CD4-positive, alpha-beta T cell treated with Interleukin-2 at 100 ng/mL for 4 hours (primary cell): ENCODE results near the gene GULP1.
"Not testable (repeated sequence)": the region's sequence is repeated elsewhere in the genome, so short reads cannot be mapped to it uniquely, and the experiment has no call there.

ENCODE experiments used
- DNase-seq: peaks from one replicate; pipeline ENCODE4 v3.0.0-alpha.2; 2020; ENCODE audit warnings: low spot score

GULP1 gene

DNA sequence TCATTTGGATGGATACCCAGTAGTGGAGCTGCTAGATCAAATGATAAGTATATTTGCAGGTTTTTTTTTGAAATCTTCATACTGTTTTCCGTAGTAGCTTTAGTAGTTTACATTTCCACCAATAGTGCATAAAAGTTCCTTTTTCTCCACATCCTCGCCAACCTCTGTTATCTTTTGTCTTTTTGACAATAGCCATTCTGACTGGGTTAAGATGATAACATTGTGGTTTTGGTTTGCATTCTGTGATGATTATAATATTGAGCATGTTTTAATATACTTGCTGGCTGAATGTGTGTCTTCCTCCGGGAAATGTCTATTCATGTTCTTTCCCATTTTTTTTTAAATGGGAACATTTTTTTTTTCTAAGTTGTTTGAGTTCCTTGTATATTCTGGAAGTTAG, 260.0 kb downstream of the GULP1 start:
- no peak for DNase-seq

GRCh38 chr2:188557081-188557480, 265.4 kb downstream of the GULP1 start:
- no peak for DNase-seq

DNA sequence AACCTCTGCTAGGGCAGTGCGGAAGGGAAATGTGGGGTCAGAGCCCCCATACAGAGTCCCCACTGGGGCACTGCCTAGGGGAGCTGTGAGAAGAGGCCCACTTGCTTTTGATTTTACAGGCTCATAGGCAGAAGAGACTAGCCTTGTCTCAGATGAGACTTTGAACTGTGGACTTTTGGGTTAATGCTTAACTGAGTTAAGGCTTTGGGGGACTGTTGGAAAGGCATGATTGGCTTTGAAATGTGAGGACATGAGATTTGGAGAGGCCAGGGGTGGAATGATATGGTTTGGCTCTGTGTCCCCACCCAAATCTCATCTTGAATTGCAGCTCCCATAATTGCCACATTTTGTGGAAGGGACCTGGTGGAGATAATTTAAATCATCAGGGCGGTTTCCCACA, 267.8 kb downstream of the GULP1 start:
- DNase-seq, result not testable (repeated sequence)

DNA sequence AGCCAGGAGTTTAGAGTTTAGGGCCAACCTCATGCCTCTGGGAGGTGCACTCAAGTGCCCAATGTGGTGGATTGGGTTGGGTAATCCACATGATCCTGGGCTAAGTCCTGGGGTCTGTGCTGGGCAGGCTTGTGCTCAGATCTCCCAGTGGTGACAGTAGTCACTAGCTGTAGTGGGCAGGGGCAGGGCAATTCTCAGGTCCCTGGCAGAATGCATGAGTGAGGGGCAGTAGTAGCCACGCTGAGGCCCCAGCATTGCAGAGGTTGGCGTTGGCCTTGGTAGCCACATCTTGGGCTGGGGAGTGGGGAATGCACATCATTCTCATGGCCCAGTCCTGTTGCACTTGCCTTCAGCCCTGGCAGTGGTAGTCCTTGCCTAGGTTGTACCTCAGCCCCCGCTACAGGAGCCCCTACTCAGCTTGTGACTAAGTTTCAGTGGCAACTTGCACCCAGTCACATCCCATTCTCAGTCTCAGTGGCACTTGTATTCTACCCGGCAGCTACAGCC, 269.9 kb downstream of the GULP1 start:
- no peak for DNase-seq

- DNase-seq, result no peak
Measured at GRCh38 chr2:188569431-188570165, 277.9 kb downstream of the GULP1 start.

DNA sequence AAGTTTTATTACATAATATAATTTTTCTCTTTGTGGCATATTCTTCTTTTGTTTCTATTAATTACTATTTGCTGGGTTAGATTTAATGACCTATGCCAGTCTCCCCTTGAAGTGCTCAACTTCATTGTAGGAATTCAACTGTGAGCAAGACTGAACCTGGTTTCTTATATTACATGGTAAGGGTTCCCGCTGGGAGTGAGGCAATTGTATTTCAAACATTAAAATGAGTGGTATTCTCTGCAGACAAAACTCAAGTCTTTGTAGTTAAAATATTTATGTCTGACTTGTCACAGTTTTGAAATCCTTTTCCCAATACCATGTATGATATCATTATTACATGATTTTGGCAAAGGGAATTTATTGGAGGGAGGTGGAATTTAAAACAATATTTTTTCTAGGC, 278.7 kb downstream of the GULP1 start:
- DNase-seq, result no peak

GRCh38 chr2:188571543-188572303, 280.0 kb downstream of the GULP1 start:
- no peak for DNase-seq

DNA sequence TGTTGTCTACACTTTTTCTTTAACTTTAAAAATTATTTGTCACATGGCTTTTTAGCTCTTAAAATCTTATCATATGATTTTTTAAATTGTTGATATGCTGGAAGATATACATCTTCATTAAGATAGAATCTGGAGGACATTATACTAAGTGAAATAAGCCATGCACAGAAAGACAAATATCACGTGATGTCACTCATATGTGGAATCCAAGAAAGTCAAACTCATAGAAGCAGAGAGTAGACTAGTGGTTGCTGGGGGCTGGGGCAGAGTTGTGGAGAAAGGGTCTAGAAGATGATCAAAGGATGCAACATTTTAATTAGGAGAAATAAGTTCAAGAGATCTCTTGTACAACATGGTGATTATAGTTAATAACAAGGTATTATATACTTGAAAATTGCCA, 280.9 kb downstream of the GULP1 start:
- DNase-seq, result no peak

DNA sequence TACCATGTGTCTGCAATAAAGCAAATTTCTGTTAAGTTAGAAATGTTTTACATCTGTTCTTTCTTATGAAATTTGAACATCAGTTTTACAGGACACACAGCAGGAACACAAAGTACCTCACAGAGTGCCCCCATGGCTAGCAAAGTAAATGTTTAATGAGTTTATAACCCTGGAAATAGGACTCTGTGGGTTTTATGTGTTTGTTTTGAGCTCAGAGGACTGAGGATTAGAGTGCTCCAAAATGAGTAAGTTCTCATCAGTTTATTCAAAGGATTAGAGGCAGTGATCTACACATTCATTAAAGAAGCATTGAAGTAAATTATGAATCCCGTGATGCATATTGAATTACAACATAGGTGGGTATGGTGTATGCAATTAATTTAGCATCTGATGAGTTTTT, 281.8 kb downstream of the GULP1 start:
- no peak for DNase-seq

DNA sequence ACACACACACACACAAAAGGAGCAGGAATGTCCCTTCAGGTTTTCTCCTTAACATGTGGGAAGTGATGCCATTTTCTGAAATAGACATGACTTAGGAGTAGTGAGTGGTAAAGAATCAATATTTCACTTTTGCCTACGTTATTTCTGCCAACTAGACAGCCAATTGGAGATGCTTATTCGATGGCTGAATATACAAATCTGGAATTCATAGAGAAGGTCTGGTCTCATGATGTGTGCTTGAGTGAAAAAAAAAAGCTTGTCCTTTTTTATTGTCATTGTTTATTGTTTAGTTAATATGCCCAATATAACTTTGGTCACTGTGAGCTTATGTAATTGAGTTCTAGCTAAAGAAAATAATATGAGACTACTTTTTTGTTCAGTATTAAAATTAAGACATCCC, 284.3 kb downstream of the GULP1 start:
- no peak for DNase-seq

- DNase-seq, result no peak
Measured at GRCh38 chr2:188576651-188577050, 285.0 kb downstream of the GULP1 start.

DNA sequence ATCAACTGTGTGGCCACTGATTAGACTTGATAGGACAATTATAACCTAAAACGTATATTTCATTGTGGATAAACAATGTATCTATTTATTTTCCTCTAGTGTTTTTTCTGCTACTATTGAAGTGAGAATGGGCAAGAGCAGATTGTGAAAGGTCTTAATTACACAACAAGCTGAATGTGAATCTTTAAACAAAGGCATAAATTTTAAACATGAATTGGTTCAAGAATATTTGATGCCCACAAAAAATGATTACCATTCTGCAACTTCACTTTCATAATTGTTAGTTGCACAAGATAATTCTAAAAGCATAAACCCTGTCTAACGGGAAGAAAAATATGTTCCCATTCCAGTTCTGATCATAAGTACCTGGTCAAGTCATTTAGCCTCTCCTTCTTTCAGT, 285.6 kb downstream of the GULP1 start:
- no peak for DNase-seq

DNA sequence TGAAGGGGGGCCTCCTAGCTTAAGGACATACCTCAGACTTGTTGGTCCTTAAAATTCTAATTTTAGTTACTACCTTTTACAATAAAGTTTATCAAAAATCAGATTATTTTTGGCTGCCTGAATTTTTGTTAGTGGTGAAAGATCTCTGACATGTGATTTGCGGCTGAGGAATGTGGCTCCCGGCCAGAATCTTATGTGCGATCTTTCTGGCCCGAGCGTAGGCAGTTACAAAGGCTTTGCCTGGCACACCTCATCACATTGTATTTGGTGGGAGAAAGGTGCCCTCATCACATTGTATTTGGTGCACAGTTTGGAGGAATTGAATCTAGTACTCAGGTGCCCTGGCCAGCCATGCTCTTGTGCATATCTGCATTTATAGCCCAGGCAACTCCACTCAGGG, 289.1 kb downstream of the GULP1 start:
- DNase-seq, result no peak

DNA sequence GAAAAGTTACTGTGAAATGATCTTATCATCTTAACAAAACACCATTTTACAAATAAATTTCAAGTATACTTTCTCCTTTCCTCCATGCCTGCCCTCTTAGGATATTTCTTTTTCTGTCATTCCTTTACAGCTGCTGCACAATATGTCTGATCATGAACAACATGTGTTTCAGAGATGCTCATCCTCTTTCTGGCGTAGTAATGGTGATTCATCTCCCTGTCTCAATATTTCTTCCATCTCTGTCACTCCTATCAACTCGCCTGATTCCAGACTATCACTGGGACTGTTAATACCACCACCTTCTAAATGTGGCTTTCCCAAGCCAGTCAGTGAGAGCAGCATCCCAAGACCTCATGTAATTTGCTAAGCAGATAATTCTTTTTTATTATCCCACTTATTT, 290.5 kb downstream of the GULP1 start:
- no peak for DNase-seq

DNA sequence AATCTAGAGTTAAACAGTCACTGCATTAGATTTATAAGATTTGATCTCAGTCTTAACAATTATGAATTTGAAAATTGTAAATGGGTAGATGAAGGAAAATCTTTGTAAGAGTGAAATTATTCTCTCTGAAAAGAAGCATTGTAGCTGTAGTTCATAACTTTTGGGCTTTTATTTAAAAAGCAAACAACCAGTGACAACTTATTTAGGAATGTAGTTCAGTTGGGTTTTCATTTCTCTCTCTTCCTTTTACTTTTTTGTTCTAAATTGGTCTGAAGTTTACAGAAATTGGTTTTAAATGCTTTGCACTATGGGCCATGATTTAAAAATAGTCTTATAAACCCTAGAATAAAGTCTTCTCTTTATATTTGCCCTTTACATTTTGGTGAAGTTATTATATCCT, 296.6 kb downstream of the GULP1 start:
- DNase-seq, result no peak

DNA sequence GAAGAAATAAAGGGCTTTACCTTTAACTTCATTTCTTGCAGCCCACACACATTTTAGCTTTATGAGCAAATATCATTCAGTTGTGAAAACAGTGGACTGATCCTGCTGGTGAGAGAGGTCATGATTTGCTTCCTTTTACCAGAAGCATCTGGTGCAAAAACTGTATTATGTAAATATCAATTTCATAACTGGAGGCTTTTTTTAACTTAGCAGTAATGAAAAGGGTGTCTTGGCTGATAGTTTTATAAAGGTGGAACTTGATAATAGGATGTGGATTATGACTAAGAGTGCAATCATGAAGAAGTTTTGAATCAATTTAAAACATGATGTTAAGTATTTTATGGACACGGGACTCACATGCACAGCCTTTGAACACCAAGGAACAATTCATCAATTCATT, 304.4 kb downstream of the GULP1 start:
- DNase-seq, result no peak

GRCh38 chr2:188598551-188598950, 306.9 kb downstream of the GULP1 start:
- no peak for DNase-seq

- DNase-seq, result no peak
Measured at GRCh38 chr2:188599140-188599539, 307.5 kb downstream of the GULP1 start.

- DNase-seq, result no peak
Measured at GRCh38 chr2:188600536-188601210, 309.0 kb downstream of the GULP1 start.

- DNase-seq, result no peak
Measured at GRCh38 chr2:188601391-188601790, 309.7 kb downstream of the GULP1 start.

DNA sequence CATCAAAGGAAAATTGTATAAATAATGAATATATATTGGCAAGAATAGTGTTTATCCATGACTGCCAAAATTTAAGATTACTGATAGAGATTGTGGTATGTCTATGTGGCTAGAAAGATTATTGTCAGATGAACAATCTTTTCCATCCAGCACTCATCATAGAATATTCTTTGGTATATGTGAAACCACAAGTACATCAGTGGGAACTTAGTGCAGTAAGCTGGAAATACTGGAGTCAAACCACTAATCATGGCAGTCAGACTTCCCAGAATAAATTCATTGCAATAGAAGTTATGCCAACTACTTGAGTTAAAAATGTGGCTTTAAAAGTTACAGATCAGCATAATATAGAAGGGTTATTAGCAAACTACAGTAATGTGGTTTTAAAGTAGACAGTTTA, 310.3 kb downstream of the GULP1 start:
- DNase-seq, result no peak

DNA sequence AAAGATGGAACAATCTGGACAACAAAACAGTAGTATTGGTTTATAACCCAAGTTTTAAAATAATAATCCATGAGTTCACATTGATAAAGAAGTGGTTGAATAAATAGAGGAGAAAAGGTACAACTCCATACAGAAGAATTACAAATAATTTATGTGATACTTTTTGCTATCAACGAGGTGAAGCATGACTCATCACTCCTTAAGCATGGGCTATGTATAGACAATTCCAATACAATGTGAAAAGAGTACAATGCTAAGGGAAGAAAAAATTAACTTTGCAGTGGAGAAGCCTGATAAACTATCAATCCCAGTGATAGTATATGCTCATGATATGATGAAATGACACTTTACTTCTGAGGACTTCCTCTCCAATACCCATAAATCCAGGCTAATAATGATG, 312.9 kb downstream of the GULP1 start:
- no peak for DNase-seq
